ENCODE results near the gene MMP25. TPM values are rescaled to one million over a fixed set of nuclear protein-coding genes. Genes with fewer than 3 reads are reported as not detected.

Gene MMP25
- total and polyA plus RNA-seq, 9 of the 15 experiments (the other 6 are each of a cell fraction or from before 2014, with no cell fraction given), result 0.03 to 0.04 TPM; not detected in 7

DNA sequence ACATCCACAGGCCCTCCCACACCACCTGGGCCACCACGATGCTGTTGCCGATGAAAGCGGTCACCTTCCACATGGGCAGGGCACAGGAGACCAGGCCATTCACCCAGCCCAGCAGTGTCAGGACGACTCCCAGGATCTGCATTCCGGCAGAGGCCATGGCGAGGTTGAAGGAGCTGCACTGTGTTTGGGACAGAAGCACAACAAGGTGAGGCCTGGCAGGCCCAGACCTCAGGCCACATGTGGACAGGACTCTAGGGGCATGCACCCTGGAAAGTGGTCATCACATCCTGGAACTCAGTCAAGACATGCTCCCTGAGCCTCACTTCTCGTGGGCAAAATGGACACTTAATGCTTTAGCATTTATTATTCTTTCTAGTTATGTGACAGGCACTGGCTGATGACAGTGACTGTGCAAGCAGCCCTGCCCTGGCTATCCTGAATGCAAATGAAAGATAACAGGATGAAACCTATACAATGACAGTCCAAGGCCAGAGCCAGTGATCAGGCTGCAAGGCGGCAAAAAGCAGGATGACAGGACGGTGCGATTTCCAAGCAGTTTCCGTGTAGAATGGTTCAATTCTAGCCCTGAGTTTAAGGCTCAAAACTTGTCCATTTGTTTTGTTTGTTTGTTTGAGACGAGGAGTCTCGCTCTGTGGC lies 30.4 kb upstream of the MMP25 start (continued):
- TF ChIP-seq, protein P1, sequence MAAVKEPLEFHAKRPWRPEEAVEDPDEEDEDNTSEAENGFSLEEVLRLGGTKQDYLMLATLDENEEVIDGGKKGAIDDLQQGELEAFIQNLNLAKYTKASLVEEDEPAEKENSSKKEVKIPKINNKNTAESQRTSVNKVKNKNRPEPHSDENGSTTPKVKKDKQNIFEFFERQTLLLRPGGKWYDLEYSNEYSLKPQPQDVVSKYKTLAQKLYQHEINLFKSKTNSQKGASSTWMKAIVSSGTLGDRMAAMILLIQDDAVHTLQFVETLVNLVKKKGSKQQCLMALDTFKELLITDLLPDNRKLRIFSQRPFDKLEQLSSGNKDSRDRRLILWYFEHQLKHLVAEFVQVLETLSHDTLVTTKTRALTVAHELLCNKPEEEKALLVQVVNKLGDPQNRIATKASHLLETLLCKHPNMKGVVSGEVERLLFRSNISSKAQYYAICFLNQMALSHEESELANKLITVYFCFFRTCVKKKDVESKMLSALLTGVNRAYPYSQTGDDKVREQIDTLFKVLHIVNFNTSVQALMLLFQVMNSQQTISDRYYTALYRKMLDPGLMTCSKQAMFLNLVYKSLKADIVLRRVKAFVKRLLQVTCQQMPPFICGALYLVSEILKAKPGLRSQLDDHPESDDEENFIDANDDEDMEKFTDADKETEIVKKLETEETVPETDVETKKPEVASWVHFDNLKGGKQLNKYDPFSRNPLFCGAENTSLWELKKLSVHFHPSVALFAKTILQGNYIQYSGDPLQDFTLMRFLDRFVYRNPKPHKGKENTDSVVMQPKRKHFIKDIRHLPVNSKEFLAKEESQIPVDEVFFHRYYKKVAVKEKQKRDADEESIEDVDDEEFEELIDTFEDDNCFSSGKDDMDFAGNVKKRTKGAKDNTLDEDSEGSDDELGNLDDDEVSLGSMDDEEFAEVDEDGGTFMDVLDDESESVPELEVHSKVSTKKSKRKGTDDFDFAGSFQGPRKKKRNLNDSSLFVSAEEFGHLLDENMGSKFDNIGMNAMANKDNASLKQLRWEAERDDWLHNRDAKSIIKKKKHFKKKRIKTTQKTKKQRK (IDR thresholded peaks at IDR 0.05; ENCODE audit: borderline replicate concordance, low read depth, low read length), result no peak
- TF ChIP-seq JUND (IDR thresholded peaks at IDR 0.05; ENCODE audit: borderline replicate concordance, low read depth, low read length) (no peak), JUND (tag; IDR thresholded peaks at IDR 0.05; ENCODE audit: borderline replicate concordance, low read depth, low read length) (0 out of 3 replicates have a peak, but pooled peaks have one; percentile 10), ESRRA (IDR thresholded peaks at IDR 0.05; ENCODE audit: borderline replicate concordance, low read depth) (no peak), ZNF239 (CRISPR knock-in tag; IDR thresholded peaks at IDR 0.05) (no peak), ERF (CRISPR knock-in tag; IDR thresholded peaks at IDR 0.05) (no peak), MECOM (CRISPR knock-in tag; IDR thresholded peaks at IDR 0.05) (0 out of 2 replicates have a peak, but pooled peaks have one; percentile 37), CEBPB (tag; IDR thresholded peaks at IDR 0.05) (no peak), ZNF699 (CRISPR knock-in tag; IDR thresholded peaks at IDR 0.05; ENCODE audit: insufficient replicate concordance) (no peak), RBM22 (IDR thresholded peaks at IDR 0.05; ENCODE audit: low read depth, low read length, poor library complexity, severe bottlenecking) (no peak), JUNB (CRISPR knock-in tag; conservative IDR thresholded peaks at IDR 0.05) (no peak)
- TF ChIP-seq, protein P2, sequence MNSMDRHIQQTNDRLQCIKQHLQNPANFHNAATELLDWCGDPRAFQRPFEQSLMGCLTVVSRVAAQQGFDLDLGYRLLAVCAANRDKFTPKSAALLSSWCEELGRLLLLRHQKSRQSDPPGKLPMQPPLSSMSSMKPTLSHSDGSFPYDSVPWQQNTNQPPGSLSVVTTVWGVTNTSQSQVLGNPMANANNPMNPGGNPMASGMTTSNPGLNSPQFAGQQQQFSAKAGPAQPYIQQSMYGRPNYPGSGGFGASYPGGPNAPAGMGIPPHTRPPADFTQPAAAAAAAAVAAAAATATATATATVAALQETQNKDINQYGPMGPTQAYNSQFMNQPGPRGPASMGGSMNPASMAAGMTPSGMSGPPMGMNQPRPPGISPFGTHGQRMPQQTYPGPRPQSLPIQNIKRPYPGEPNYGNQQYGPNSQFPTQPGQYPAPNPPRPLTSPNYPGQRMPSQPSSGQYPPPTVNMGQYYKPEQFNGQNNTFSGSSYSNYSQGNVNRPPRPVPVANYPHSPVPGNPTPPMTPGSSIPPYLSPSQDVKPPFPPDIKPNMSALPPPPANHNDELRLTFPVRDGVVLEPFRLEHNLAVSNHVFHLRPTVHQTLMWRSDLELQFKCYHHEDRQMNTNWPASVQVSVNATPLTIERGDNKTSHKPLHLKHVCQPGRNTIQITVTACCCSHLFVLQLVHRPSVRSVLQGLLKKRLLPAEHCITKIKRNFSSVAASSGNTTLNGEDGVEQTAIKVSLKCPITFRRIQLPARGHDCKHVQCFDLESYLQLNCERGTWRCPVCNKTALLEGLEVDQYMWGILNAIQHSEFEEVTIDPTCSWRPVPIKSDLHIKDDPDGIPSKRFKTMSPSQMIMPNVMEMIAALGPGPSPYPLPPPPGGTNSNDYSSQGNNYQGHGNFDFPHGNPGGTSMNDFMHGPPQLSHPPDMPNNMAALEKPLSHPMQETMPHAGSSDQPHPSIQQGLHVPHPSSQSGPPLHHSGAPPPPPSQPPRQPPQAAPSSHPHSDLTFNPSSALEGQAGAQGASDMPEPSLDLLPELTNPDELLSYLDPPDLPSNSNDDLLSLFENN (IDR thresholded peaks at IDR 0.05; ENCODE audit: low read depth in 2 of 2, low read length in 2 of 2), result no peak
- TF ChIP-seq, protein P3, sequence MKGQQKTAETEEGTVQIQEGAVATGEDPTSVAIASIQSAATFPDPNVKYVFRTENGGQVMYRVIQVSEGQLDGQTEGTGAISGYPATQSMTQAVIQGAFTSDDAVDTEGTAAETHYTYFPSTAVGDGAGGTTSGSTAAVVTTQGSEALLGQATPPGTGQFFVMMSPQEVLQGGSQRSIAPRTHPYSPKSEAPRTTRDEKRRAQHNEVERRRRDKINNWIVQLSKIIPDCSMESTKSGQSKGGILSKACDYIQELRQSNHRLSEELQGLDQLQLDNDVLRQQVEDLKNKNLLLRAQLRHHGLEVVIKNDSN (CRISPR knock-in tag; IDR thresholded peaks at IDR 0.05), result no peak
- TF ChIP-seq, protein P4, sequence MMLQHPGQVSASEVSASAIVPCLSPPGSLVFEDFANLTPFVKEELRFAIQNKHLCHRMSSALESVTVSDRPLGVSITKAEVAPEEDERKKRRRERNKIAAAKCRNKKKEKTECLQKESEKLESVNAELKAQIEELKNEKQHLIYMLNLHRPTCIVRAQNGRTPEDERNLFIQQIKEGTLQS (IDR thresholded peaks at IDR 0.05), result no peak
- TF ChIP-seq, protein P4 (CRISPR knock-in tag; conservative IDR thresholded peaks at IDR 0.05), result no peak

Data from K562 (cell line).